HepG2 (cell line): ENCODE data around the gene JAGN1. TPM values are rescaled to one million over a fixed set of nuclear protein-coding genes. Genes with fewer than 3 reads are reported as not detected.

Source experiments
- FOXC1 ChIP-seq: sonication (generic); formaldehyde crosslinking; IDR thresholded peaks from 2 replicates; pipeline ENCODE4 v1.8.0; 2022; ENCODE audit warnings: mild to moderate bottlenecking, missing genetic modification reagents, borderline replicate concordance
- FOXO4 ChIP-seq: sonication (generic); formaldehyde crosslinking; conservative IDR thresholded peaks from 2 replicates; pipeline ENCODE4 v1.8.1; 2023; ENCODE audit warnings: missing genetic modification reagents
- MTA1 ChIP-seq: sonication (generic); formaldehyde crosslinking; IDR thresholded peaks from 2 replicates; pipeline ENCODE4 v1.4.0; 2020; ENCODE audit warnings: missing genetic modification reagents, mild to moderate bottlenecking, borderline replicate concordance
- NBN ChIP-seq: fragments of 450-650 bp; conservative IDR thresholded peaks from 2 replicates; pipeline ENCODE4 v1.6.1; 2017
- NFE2L1 ChIP-seq: sonication (generic); formaldehyde crosslinking; IDR thresholded peaks from 2 replicates; pipeline ENCODE4 v1.4.0; 2020; ENCODE audit warnings: missing genetic modification reagents, mild to moderate bottlenecking, borderline replicate concordance
- NR3C1 ChIP-seq: sonication (generic); formaldehyde crosslinking; IDR thresholded peaks from 2 replicates; pipeline ENCODE4 v1.4.0; 2020; ENCODE audit warnings: missing genetic modification reagents
- RAD51 ChIP-seq: fragments of 450-650 bp; IDR thresholded peaks from 2 replicates; pipeline ENCODE4 v1.6.1; 2016; ENCODE audit warnings: borderline replicate concordance
- RFXANK ChIP-seq: IDR thresholded peaks from 2 replicates; pipeline ENCODE4 v1.6.1; 2016
- SMC3 ChIP-seq: IDR thresholded peaks from 2 replicates; pipeline ENCODE4 v1.6.1; 2011; ENCODE audit warnings: low read length, improper control_type of control experiment
- SPEN ChIP-seq: sonication (generic); formaldehyde crosslinking; IDR thresholded peaks from 2 replicates; pipeline ENCODE4 v1.5.1; 2020; ENCODE audit warnings: low read depth, mild to moderate bottlenecking, missing genetic modification reagents
- TFAP4 ChIP-seq: sonication (generic); IDR thresholded peaks from 2 replicates; pipeline ENCODE4 v1.6.1; 2016; ENCODE audit warnings: low read depth, borderline replicate concordance
- ZBTB14 ChIP-seq: sonication (generic); formaldehyde crosslinking; IDR thresholded peaks from 2 replicates; pipeline ENCODE4 v1.4.0; 2020; ENCODE audit warnings: missing genetic modification reagents
- ZNF280B ChIP-seq: sonication (generic); formaldehyde crosslinking; IDR thresholded peaks from 2 replicates; pipeline ENCODE4 v1.5.0; 2020; ENCODE audit warnings: missing genetic modification reagents, mild to moderate bottlenecking, borderline replicate concordance
- ZNF609 ChIP-seq: sonication (generic); formaldehyde crosslinking; IDR thresholded peaks from 2 replicates; pipeline ENCODE4 v1.4.0; 2020; ENCODE audit warnings: mild to moderate bottlenecking, missing genetic modification reagents, borderline replicate concordance
- ZNF644 ChIP-seq: IDR thresholded peaks from 2 replicates; pipeline ENCODE4 v1.6.1; 2016; ENCODE audit warnings: low read depth
- ZNF703 ChIP-seq: sonication (generic); formaldehyde crosslinking; IDR thresholded peaks from 2 replicates; pipeline ENCODE4 v1.5.1; 2020; ENCODE audit warnings: missing genetic modification reagents, mild to moderate bottlenecking, moderate library complexity, borderline replicate concordance
- ZNF768 ChIP-seq: sonication (generic); formaldehyde crosslinking; IDR thresholded peaks from 2 replicates; pipeline ENCODE4 v1.4.0; 2020; ENCODE audit warnings: missing genetic modification reagents
- ZNF792 ChIP-seq: IDR thresholded peaks from 2 replicates; pipeline ENCODE4 v1.6.1; 2016
- ZSCAN12 ChIP-seq: sonication (generic); formaldehyde crosslinking; IDR thresholded peaks from 2 replicates; pipeline ENCODE4 v1.9.0; 2021; ENCODE audit warnings: mild to moderate bottlenecking, missing genetic modification reagents
- polyA plus RNA-seq, 8 experiments: library from polyadenylated mRNA; depleted of rRNA in 3 of 8; stranded (reverse) in 7 of 8; unstranded in 1 of 8; fragments of >200 nt; fragmentation: Illumina TruSeq in 4 of 8; extraction: Trizol in 4 of 8; gene quantifications; 2 replicates each; pipeline versions ENCODE4 v1.2.1 to v1.2.3, GENCODE V29; 2011 to 2016; ENCODE audit warnings: low read depth in 4 of 8, missing spikeins in 1 of 8, mixed read lengths in 1 of 8; ENCODE audit not compliant: insufficient read depth in 1 of 8
- total RNA-seq, 5 experiments: library from RNA; depleted of rRNA; stranded (reverse); fragments of >200 nt; fragmentation: Illumina TruSeq; extraction: Trizol; gene quantifications; 2 replicates each; pipeline ENCODE4 v1.2.3, GENCODE V29; 2016; ENCODE audit warnings: low read depth in 1 of 5

Gene JAGN1
- total and polyA plus RNA-seq, 2 of the 13 experiments (the other 11 are each of a cell fraction or from before 2014, with no cell fraction given): 49.9 to 50.9 TPM

- TF ChIP-seq ZNF609 (no peak), TFAP4 (peak; percentile 66; the same call in 1 of the 2 replicates), RFXANK (CRISPR knock-in tag) (no peak), FOXC1 (no peak), ZNF280B (CRISPR knock-in tag) (0 out of 2 replicates have a peak, but pooled peaks have one; percentile 62), SPEN (CRISPR knock-in tag) (no peak), ZNF792 (CRISPR knock-in tag) (no peak), NR3C1 (CRISPR knock-in tag) (no peak), FOXO4 (CRISPR knock-in tag) (no peak), ZNF644 (CRISPR knock-in tag) (no peak), MTA1 (CRISPR knock-in tag) (no peak), ZNF703 (CRISPR knock-in tag) (no peak), NBN (no peak), RAD51 (no peak), ZNF768 (peak; percentile 43; the same call in 1 of the 2 replicates), SMC3 (no peak), ZBTB14 (no peak), ZSCAN12 (CRISPR knock-in tag) (no peak), NFE2L1 (no peak)
Observed at GRCh38 chr3:9916734-9917680, 26.6 kb downstream of the JAGN1 start, which contains the start of gene IL17RC (continued).
